ENCODE measurements around the gene ZNF611. TPM values are rescaled to one million over a fixed set of nuclear protein-coding genes. Genes with fewer than 3 reads are reported as not detected.
"Not testable (repeated sequence)": the region's sequence is repeated elsewhere in the genome, so short reads cannot be mapped to it uniquely, and the experiment has no call there.

Gene ZNF611
- polyA plus RNA-seq, 1 donor (not counting 4 experiments of a cell fraction or from before 2014, with no cell fraction given): 2.9 TPM

DNA sequence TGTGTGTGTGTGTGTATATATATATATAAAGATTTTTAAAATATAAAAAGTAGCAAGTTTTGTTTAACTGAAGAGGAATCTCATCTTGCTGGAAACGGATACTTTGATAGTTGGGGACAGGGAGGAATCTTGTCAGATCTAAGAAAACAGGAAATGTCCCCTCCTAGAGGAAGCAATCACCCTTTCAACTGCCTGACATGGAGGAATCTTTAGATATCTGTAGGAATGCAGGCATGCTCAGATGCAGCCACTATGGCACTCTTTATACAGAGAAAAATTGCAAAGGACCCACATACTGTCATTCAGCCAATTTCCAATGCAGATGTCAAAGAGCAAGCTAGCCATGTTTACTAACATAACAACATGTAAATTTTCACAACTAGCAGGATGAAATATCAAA is 38.8 kb downstream of the ZNF611 start:
- no peaks in the 10 kb centered on the region for H3K36me3 ChIP-seq (ENCODE audit: control insufficient read depth in 2 of 2, extremely low read depth in 1 of 2, insufficient read depth in 2 of 2, low read length in 2 of 2)
- no peak overlapping the region for H3K27ac ChIP-seq (ENCODE audit: control insufficient read depth, insufficient read depth, low read length)
- H4K20me1 ChIP-seq (ENCODE audit: control insufficient read depth, extremely low read depth, insufficient read depth, low read length): no peaks in the 10 kb centered on the region
- no peaks in the 10 kb centered on the region for H3K9me3 ChIP-seq (ENCODE audit: control insufficient read depth, low read depth, low read length)
- H3K4me3 ChIP-seq (ENCODE audit: control insufficient read depth in 2 of 3, extremely low read depth in 1 of 3, insufficient read depth in 2 of 3, low read depth in 1 of 3, low read length in 3 of 3): no peak overlapping the region
- TF ChIP-seq, protein P1, sequence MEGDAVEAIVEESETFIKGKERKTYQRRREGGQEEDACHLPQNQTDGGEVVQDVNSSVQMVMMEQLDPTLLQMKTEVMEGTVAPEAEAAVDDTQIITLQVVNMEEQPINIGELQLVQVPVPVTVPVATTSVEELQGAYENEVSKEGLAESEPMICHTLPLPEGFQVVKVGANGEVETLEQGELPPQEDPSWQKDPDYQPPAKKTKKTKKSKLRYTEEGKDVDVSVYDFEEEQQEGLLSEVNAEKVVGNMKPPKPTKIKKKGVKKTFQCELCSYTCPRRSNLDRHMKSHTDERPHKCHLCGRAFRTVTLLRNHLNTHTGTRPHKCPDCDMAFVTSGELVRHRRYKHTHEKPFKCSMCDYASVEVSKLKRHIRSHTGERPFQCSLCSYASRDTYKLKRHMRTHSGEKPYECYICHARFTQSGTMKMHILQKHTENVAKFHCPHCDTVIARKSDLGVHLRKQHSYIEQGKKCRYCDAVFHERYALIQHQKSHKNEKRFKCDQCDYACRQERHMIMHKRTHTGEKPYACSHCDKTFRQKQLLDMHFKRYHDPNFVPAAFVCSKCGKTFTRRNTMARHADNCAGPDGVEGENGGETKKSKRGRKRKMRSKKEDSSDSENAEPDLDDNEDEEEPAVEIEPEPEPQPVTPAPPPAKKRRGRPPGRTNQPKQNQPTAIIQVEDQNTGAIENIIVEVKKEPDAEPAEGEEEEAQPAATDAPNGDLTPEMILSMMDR (optimal IDR thresholded peaks at IDR 0.05 in 1 of 3, IDR thresholded peaks at IDR 0.05 in 1 of 3, conservative IDR thresholded peaks at IDR 0.05 in 1 of 3; ENCODE audit: extremely low read depth in 1 of 3, insufficient read depth in 2 of 3, low read length in 3 of 3): no peak
- TF ChIP-seq EZH2 (IDR thresholded peaks at IDR 0.05; ENCODE audit: low read length): no peak
- no peak overlapping the region for H2AFZ ChIP-seq (ENCODE audit: control insufficient read depth, low read length)
- no peaks in the 10 kb centered on the region for H3K9me1 ChIP-seq (ENCODE audit: control insufficient read depth, extremely low read depth, insufficient read depth, low read length)
- no peaks in the 10 kb centered on the region for H3K27me3 ChIP-seq (ENCODE audit: control insufficient read depth, extremely low read depth, insufficient read depth, low read length)
- no peak for FAIRE-seq
- H3K4me2 ChIP-seq (ENCODE audit: control insufficient read depth, extremely low read depth, insufficient read depth, low read depth, low read length): no peak overlapping the region
- H3K4me1 ChIP-seq (ENCODE audit: control insufficient read depth, extremely low read depth, insufficient read depth, low read length): peaks cover under 1% of the 10 kb centered on the region
- DNase-seq (ENCODE audit: low read depth, low spot score): no peak
- no peak overlapping the region for H3K9ac ChIP-seq (ENCODE audit: control insufficient read depth, extremely low read depth, insufficient read depth, low read length)
- no peaks in the 10 kb centered on the region for H3K79me2 ChIP-seq (ENCODE audit: control insufficient read depth, insufficient read depth, low read length)
- dilution Hi-C loops (cut with MboI; ENCODE audit: extremely low pct_ligation_motif_present, low sequenced_read_pairs): no loop called here

DNA sequence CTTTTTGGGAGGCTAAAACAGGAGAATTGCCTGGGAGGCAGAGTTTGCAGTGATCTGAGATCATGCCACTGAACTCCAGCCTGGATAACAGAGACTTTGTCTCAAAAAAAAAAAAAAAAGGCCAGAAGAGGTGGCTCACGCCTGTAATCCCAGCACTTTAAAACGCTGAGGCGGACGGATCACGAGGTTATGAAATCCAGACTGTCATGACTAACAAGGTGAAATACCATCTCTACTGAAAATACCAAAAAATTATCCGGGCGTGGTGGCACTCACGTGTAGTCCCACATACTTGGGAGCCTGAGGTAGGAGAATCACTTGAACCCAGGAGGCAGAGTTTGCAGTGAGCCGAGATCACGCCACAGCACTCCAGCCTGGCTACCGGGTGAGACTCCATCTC is 39.9 kb downstream of the ZNF611 start:
- no peaks in the 10 kb centered on the region for H3K9me1 ChIP-seq (ENCODE audit: control insufficient read depth, extremely low read depth, insufficient read depth, low read length)
- H3K4me3 ChIP-seq (ENCODE audit: control insufficient read depth in 2 of 3, extremely low read depth in 1 of 3, insufficient read depth in 2 of 3, low read depth in 1 of 3, low read length in 3 of 3): no peak overlapping the region
- H3K4me2 ChIP-seq (ENCODE audit: control insufficient read depth, extremely low read depth, insufficient read depth, low read depth, low read length): no peak overlapping the region
- FAIRE-seq (no peak), DNase-seq (ENCODE audit: low read depth, low spot score) (no peak)
- dilution Hi-C loops (cut with MboI; ENCODE audit: extremely low pct_ligation_motif_present, low sequenced_read_pairs): no loop called here
- H3K9ac ChIP-seq (ENCODE audit: control insufficient read depth, extremely low read depth, insufficient read depth, low read length): no peak overlapping the region
- no peaks in the 10 kb centered on the region for H4K20me1 ChIP-seq (ENCODE audit: control insufficient read depth, extremely low read depth, insufficient read depth, low read length)
- H3K27ac ChIP-seq (ENCODE audit: control insufficient read depth, insufficient read depth, low read length): no peak overlapping the region
- no peak for TF ChIP-seq EZH2 (IDR thresholded peaks at IDR 0.05; ENCODE audit: low read length)
- TF ChIP-seq, protein P1 (optimal IDR thresholded peaks at IDR 0.05 in 1 of 3, IDR thresholded peaks at IDR 0.05 in 1 of 3, conservative IDR thresholded peaks at IDR 0.05 in 1 of 3; ENCODE audit: extremely low read depth in 1 of 3, insufficient read depth in 2 of 3, low read length in 3 of 3): no peak
- H3K4me1 ChIP-seq (ENCODE audit: control insufficient read depth, extremely low read depth, insufficient read depth, low read length): peaks cover 3% of the 10 kb centered on the region
- peaks cover 2% of the 10 kb centered on the region for H3K79me2 ChIP-seq (ENCODE audit: control insufficient read depth, insufficient read depth, low read length)
- H3K36me3 ChIP-seq (ENCODE audit: control insufficient read depth in 2 of 2, extremely low read depth in 1 of 2, insufficient read depth in 2 of 2, low read length in 2 of 2): no peaks in the 10 kb centered on the region
- no peak overlapping the region for H2AFZ ChIP-seq (ENCODE audit: control insufficient read depth, low read length)
- H3K9me3 ChIP-seq (ENCODE audit: control insufficient read depth, low read depth, low read length): no peaks in the 10 kb centered on the region
- no peaks in the 10 kb centered on the region for H3K27me3 ChIP-seq (ENCODE audit: control insufficient read depth, extremely low read depth, insufficient read depth, low read length)

DNA sequence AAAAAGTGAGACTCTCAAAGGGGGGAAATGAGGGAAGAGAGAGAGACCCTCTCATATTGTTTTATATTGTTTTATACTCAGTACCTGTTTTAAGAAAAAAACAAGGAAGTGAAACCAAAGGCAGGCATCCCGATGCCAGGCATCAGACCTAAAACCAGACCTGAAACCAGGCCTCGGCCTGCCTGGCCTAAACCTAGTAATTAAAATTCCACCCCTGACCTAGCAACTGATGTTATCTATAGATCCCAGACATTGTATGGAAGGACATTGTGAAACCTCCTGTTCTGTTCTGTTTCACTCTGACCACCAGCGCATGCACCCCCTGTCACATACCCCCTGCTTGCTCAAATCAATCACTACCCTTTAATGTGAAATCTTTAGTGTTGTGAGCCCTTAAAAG is 40.6 kb downstream of the ZNF611 start:
- H3K9me1 ChIP-seq (ENCODE audit: control insufficient read depth, extremely low read depth, insufficient read depth, low read length); H2AFZ ChIP-seq (ENCODE audit: control insufficient read depth, low read length); H4K20me1 ChIP-seq (ENCODE audit: control insufficient read depth, extremely low read depth, insufficient read depth, low read length); H3K27ac ChIP-seq (ENCODE audit: control insufficient read depth, insufficient read depth, low read length); H3K4me3 ChIP-seq (ENCODE audit: control insufficient read depth in 2 of 3, extremely low read depth in 1 of 3, insufficient read depth in 2 of 3, low read depth in 1 of 3, low read length in 3 of 3); H3K79me2 ChIP-seq (ENCODE audit: control insufficient read depth, insufficient read depth, low read length); H3K9me3 ChIP-seq (ENCODE audit: control insufficient read depth, low read depth, low read length); H3K27me3 ChIP-seq (ENCODE audit: control insufficient read depth, extremely low read depth, insufficient read depth, low read length); H3K4me1 ChIP-seq (ENCODE audit: control insufficient read depth, extremely low read depth, insufficient read depth, low read length); DNase-seq (ENCODE audit: low read depth, low spot score); H3K36me3 ChIP-seq (ENCODE audit: control insufficient read depth in 2 of 2, extremely low read depth in 1 of 2, insufficient read depth in 2 of 2, low read length in 2 of 2); H3K9ac ChIP-seq (ENCODE audit: control insufficient read depth, extremely low read depth, insufficient read depth, low read length); dilution Hi-C loops (cut with MboI; ENCODE audit: extremely low pct_ligation_motif_present, low sequenced_read_pairs); FAIRE-seq; H3K4me2 ChIP-seq (ENCODE audit: control insufficient read depth, extremely low read depth, insufficient read depth, low read depth, low read length): not testable (repeated sequence)

All from keratinocyte (primary cell).